K562 (cell line): ENCODE data around the gene TMEM50B. TPM values are rescaled to one million over a fixed set of nuclear protein-coding genes. Genes with fewer than 3 reads are reported as not detected.
A peak's percentile ranks its signal among the peaks of the same experiment; 100 is the strongest.

Source experiments
- AFF4 ChIP-seq: sonication (generic); formaldehyde crosslinking; IDR thresholded peaks from 2 replicates; pipeline ENCODE4 v1.8.0; 2023; ENCODE audit warnings: mild to moderate bottlenecking, missing genetic modification reagents
- ATF7 ChIP-seq: fragments of 450-650 bp; IDR thresholded peaks from 2 replicates; pipeline ENCODE4 v1.7.1; 2014; ENCODE audit warnings: mild to moderate bottlenecking, moderate library complexity
- DPF2 ChIP-seq: fragments of 450-650 bp; IDR thresholded peaks from 2 replicates; pipeline ENCODE4 v1.6.1; 2016
- PBX2 ChIP-seq, 2 experiments: IDR thresholded peaks in 1 of 2; conservative IDR thresholded peaks in 1 of 2; 2 replicates each; pipeline ENCODE4 v1.6.1; 2016; ENCODE audit warnings: low read depth in 2 of 2, mild to moderate bottlenecking in 1 of 2, missing compliant biosample characterization in 1 of 2, missing genetic modification characterization in 1 of 2, moderate library complexity in 1 of 2
- POLR3G ChIP-seq: IDR thresholded peaks from 2 replicates; pipeline ENCODE4 v1.6.1; 2011; ENCODE audit not compliant: insufficient read length, insufficient replicate concordance; ENCODE audit errors: extremely low read depth
- REST ChIP-seq, 2 experiments: fragments of 450-650 bp; formaldehyde crosslinking in 1 of 2; IDR thresholded peaks; 2 replicates each; pipeline versions ENCODE4 v1.4.0 to v1.6.1; 2014 to 2020; ENCODE audit warnings: mild to moderate bottlenecking in 2 of 2, borderline replicate concordance in 1 of 2, low read depth in 1 of 2
- ZNF134 ChIP-seq: fragments of 250-450 bp; sonication (Bioruptor Pico); conservative IDR thresholded peaks from 2 replicates; pipeline ENCODE4 v1.4.0; 2020
- ZNF551 ChIP-seq: fragments of 250-450 bp; sonication (Bioruptor Pico); IDR thresholded peaks from 2 replicates; pipeline ENCODE4 v1.5.0; 2021; ENCODE audit warnings: mild to moderate bottlenecking, moderate library complexity
- ZNF586 ChIP-seq: fragments of 450-650 bp; formaldehyde crosslinking; conservative IDR thresholded peaks from 2 replicates; pipeline ENCODE4 v1.4.0; 2020; ENCODE audit warnings: mild to moderate bottlenecking, moderate library complexity
- ZNF589 ChIP-seq: fragments of 200-800 bp; sonication (Bioruptor generic); IDR thresholded peaks from 2 replicates; pipeline ENCODE4 v1.6.1; 2016; ENCODE audit warnings: low read depth, missing genetic modification characterization, missing compliant biosample characterization
- polyA plus RNA-seq, 8 experiments: library from polyadenylated mRNA; depleted of rRNA in 4 of 8; stranded (reverse) in 5 of 8; unstranded in 3 of 8; fragments of >200 nt; fragmentation: Nextera tagmentation in 2 of 8; fragmentation: Illumina TruSeq in 1 of 8; extraction: Ambion mirVana in 2 of 8; extraction: Trizol in 1 of 8; gene quantifications; 2 replicates each; pipeline versions ENCODE4 v1.2.1 to v1.2.3, GENCODE V29; 2011 to 2014; ENCODE audit warnings: inconsistent platforms in 1 of 8, missing spikeins in 1 of 8
- total RNA-seq, 7 experiments: library from RNA; depleted of rRNA in 6 of 7; stranded (reverse); fragments of >200 nt in 6 of 7; fragmentation: Illumina TruSeq in 2 of 7; extraction: Trizol in 2 of 7; gene quantifications; 2 replicates each; pipeline versions ENCODE4 v1.2.1 to v1.2.3, GENCODE V29; 2011 to 2021; ENCODE audit warnings: low replicate concordance in 1 of 7

TMEM50B gene
- total and polyA plus RNA-seq, 9 of the 15 experiments (the other 6 are each of a cell fraction or from before 2014, with no cell fraction given) = 20.5 to 64.6 (median 28.9) TPM

GRCh38 chr21:33434770-33435360 lies 44.9 kb downstream of the TMEM50B start (continued):
- peak; percentile 41 for TF ChIP-seq ATF7
- no peak for TF ChIP-seq ZNF134 (CRISPR knock-in tag)
- no peak for TF ChIP-seq AFF4 (CRISPR knock-in tag)
- peak; percentile 36; the same call in 1 of the 2 replicates for TF ChIP-seq DPF2
- no peak for TF ChIP-seq ZNF551 (CRISPR knock-in tag)
- no peak for TF ChIP-seq POLR3G
- no peak for TF ChIP-seq ZNF586 (CRISPR knock-in tag)
- 0 out of 2 replicates have a peak, but pooled peaks have one; percentile 26 for TF ChIP-seq ZNF589 (CRISPR knock-in tag)
- peak; percentile 10; the same call in 1 of the 2 replicates for TF ChIP-seq REST (IDR thresholded peaks at IDR 0.05; ENCODE audit: borderline replicate concordance)
- TF ChIP-seq REST (CRISPR knock-in tag; IDR thresholded peaks at IDR 0.05; ENCODE audit: low read depth) = no peak
- TF ChIP-seq PBX2 (CRISPR knock-in tag; IDR thresholded peaks at IDR 0.05; ENCODE audit: low read depth) = no peak
- 0 out of 2 replicates have a peak, but pooled peaks have one; percentile 6 for TF ChIP-seq PBX2 (tag; conservative IDR thresholded peaks at IDR 0.05; ENCODE audit: low read depth)
